ENCODE data around the gene OTOG. TPM values are rescaled to one million over a fixed set of nuclear protein-coding genes. Genes with fewer than 3 reads are reported as not detected.

Gene OTOG
- total RNA-seq (under 1 TPM in 1 of 4 donors, not detected in 3; under 0.01 TPM), polyA plus RNA-seq (under 1 TPM in 1 of 3 donors, not detected in 2; under 0.01 TPM)

GRCh38 chr11:17547051-17547577 is at the start of gene OTOG:
TSS of gene OTOG (plus strand) at chr11:17547259. CDS start at chr11:17547373, 114 bp downstream.
- Histone ChIP-seq H3K36me3 (no peaks in the 10 kb centered on the region), H3K4me3 (no peak within 1 kb of the TSS), H3K27me3 (peaks cover 0 to 58% (median 14%) of the 10 kb centered on the region in 3 donors), H3K27ac (no peak within 1 kb of the TSS), H3K9me3 (no peaks in the 10 kb centered on the region), H3K4me1 (peaks cover 0 to 8% (median 2%) of the 10 kb centered on the region in 4 donors)
- intact Hi-C loops (cut with DNase I): no loop called here
- 19 to 40% methylated on average over 20 of the region's 20 CpGs for WGBS, 2 donors
- no peak for DNase-seq
- no peak for TF ChIP-seq POLR2AphosphoS5 (IDR thresholded peaks at IDR 0.05)
- no peak for TF ChIP-seq CTCF (IDR thresholded peaks at IDR 0.05)
- TF ChIP-seq EP300 (IDR thresholded peaks at IDR 0.05): no peak

GRCh38 chr11:17498058-17498457 is 49.0 kb upstream of the OTOG start:
- H3K9me3 ChIP-seq: no peaks in the 10 kb centered on the region
- TF ChIP-seq POLR2A (IDR thresholded peaks at IDR 0.05): no peak
- no peak for TF ChIP-seq CTCF (IDR thresholded peaks at IDR 0.05)
- TF ChIP-seq POLR2AphosphoS5 (IDR thresholded peaks at IDR 0.05): no peak
- no peak for TF ChIP-seq EP300 (IDR thresholded peaks at IDR 0.05)
- no peaks in the 10 kb centered on the region for H3K27me3 ChIP-seq
- H3K4me3 ChIP-seq: no peak overlapping the region
- WGBS, 2 donors: 25 to 51% methylated on average over 4 of the region's 4 CpGs
- intact Hi-C loops (cut with DNase I): no loop called here
- no peaks in the 10 kb centered on the region for H3K4me1 ChIP-seq
- no peak for DNase-seq
- no peak overlapping the region for H3K27ac ChIP-seq
- no peaks in the 10 kb centered on the region for H3K36me3 ChIP-seq

- Histone ChIP-seq H3K27ac (no peak overlapping the region), H3K4me3 (no peak overlapping the region), H3K4me1 (no peaks in the 10 kb centered on the region), H3K9me3 (no peaks in the 10 kb centered on the region), H3K27me3 (no peaks in the 10 kb centered on the region), H3K36me3 (no peaks in the 10 kb centered on the region)
- no peak for TF ChIP-seq CTCF (IDR thresholded peaks at IDR 0.05)
- TF ChIP-seq POLR2AphosphoS5 (IDR thresholded peaks at IDR 0.05): no peak
- no peak for TF ChIP-seq EP300 (IDR thresholded peaks at IDR 0.05)
- no peak for TF ChIP-seq POLR2A (IDR thresholded peaks at IDR 0.05)
- WGBS, 2 donors: 76 to 89% methylated on average over 5 of the region's 5 CpGs
- intact Hi-C loops (cut with DNase I): no loop called here
- no peak for DNase-seq
These were observed 48.6 kb upstream of the OTOG start for GRCh38 chr11:17498475-17498874.

GRCh38 chr11:17500673-17501072 is 46.4 kb upstream of the OTOG start:
- WGBS, 2 donors: 92 to 95% methylated on average over 12 of the region's 12 CpGs
- Histone ChIP-seq H3K27me3 (no peaks in the 10 kb centered on the region), H3K4me3 (no peak overlapping the region), H3K27ac (no peak overlapping the region), H3K4me1 (peaks cover 0 to 6% (median 6%) of the 10 kb centered on the region in 4 donors), H3K9me3 (no peaks in the 10 kb centered on the region), H3K36me3 (no peaks in the 10 kb centered on the region)
- intact Hi-C loops (cut with DNase I): loop anchor here (10.0 kb wide), 1 partner anchor 266 kb away; no protein-coding TSS in a partner anchor
- DNase-seq: no peak
- TF ChIP-seq CTCF (IDR thresholded peaks at IDR 0.05): no peak
- no peak for TF ChIP-seq EP300 (IDR thresholded peaks at IDR 0.05)
- TF ChIP-seq POLR2A (IDR thresholded peaks at IDR 0.05): no peak
- TF ChIP-seq POLR2AphosphoS5 (IDR thresholded peaks at IDR 0.05): no peak

GRCh38 chr11:17502630-17503029 is 44.4 kb upstream of the OTOG start:
- TF ChIP-seq POLR2A (IDR thresholded peaks at IDR 0.05) (no peak), POLR2AphosphoS5 (IDR thresholded peaks at IDR 0.05) (no peak), EP300 (IDR thresholded peaks at IDR 0.05) (no peak), CTCF (IDR thresholded peaks at IDR 0.05) (no peak)
- no peaks in the 10 kb centered on the region for H3K36me3 ChIP-seq
- WGBS, 2 donors: 79 to 92% methylated on average over 4 of the region's 4 CpGs
- peaks cover 0 to 7% (median 6%) of the 10 kb centered on the region in 4 donors for H3K4me1 ChIP-seq
- no peak overlapping the region for H3K4me3 ChIP-seq
- no peak for DNase-seq
- intact Hi-C loops (cut with DNase I): loop anchor here (10.0 kb wide), 1 partner anchor 268 kb away; no protein-coding TSS in a partner anchor
- no peaks in the 10 kb centered on the region for H3K9me3 ChIP-seq
- no peak overlapping the region for H3K27ac ChIP-seq
- no peaks in the 10 kb centered on the region for H3K27me3 ChIP-seq
